ENCODE data around the gene PLD1.

DNA sequence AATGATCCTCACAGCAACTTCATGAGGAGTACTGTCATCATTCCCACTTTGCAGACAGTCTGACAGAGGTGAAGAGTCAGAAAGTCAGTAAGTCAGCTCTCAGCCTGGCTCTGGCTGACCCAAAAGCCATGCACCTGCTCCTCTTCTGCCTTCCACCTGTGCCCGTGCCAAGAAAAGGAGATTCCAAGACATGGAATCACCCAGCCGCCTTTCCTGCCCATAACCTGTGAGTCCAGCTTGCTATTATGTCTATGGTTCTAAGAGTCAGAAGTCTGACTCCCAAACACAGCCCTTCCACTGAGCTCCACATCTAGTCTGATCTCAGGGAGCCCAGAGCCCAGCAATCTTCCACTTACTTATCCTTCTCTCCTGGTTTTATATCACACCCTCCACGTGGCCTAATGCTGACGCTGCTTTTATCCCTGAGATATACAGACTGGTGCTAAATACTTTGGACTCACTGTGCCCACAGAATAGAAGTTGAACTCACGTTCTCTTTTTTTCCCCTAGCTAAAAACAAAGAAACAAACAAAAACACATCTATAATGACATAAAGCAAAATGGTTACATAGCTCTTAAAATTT lies 66.0 kb downstream of the PLD1 start:
- TF ChIP-seq, protein P1, sequence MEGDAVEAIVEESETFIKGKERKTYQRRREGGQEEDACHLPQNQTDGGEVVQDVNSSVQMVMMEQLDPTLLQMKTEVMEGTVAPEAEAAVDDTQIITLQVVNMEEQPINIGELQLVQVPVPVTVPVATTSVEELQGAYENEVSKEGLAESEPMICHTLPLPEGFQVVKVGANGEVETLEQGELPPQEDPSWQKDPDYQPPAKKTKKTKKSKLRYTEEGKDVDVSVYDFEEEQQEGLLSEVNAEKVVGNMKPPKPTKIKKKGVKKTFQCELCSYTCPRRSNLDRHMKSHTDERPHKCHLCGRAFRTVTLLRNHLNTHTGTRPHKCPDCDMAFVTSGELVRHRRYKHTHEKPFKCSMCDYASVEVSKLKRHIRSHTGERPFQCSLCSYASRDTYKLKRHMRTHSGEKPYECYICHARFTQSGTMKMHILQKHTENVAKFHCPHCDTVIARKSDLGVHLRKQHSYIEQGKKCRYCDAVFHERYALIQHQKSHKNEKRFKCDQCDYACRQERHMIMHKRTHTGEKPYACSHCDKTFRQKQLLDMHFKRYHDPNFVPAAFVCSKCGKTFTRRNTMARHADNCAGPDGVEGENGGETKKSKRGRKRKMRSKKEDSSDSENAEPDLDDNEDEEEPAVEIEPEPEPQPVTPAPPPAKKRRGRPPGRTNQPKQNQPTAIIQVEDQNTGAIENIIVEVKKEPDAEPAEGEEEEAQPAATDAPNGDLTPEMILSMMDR (IDR thresholded peaks at IDR 0.05 in 8 of 11, conservative IDR thresholded peaks at IDR 0.05 in 3 of 11) = no peak
- TF ChIP-seq POLR2A (IDR thresholded peaks at IDR 0.05) = no peak
- TF ChIP-seq POLR2AphosphoS5 (IDR thresholded peaks at IDR 0.05) = no peak
